ENCODE measurements around the gene EDNRA.
"Not testable (repeated sequence)": the region's sequence is repeated elsewhere in the genome, so short reads cannot be mapped to it uniquely, and the experiment has no call there.

EDNRA gene

GRCh38 chr4:147480891-147481576 lies at the start of gene EDNRA:
TSS of gene EDNRA (plus strand) at chr4:147481097. CDS start at chr4:147485682, 4,585 bp downstream.
- DNase-seq (ENCODE audit: low spot score), result no peak

- DNase-seq (ENCODE audit: low spot score), result not testable (repeated sequence)
Measured at GRCh38 chr4:147434370-147434769, 46.5 kb upstream of the EDNRA start.

GRCh38 chr4:147440442-147440841 lies 40.5 kb upstream of the EDNRA start:
- no peak for DNase-seq (ENCODE audit: low spot score)

GRCh38 chr4:147447786-147448185 lies 33.1 kb upstream of the EDNRA start:
- DNase-seq (ENCODE audit: low spot score), result no peak

GRCh38 chr4:147453561-147454141 lies 27.2 kb upstream of the EDNRA start:
- no peak for DNase-seq (ENCODE audit: low spot score)

GRCh38 chr4:147456706-147457105 lies 24.2 kb upstream of the EDNRA start:
- DNase-seq (ENCODE audit: low spot score), result no peak

GRCh38 chr4:147461161-147461560 lies 19.7 kb upstream of the EDNRA start:
- no peak for DNase-seq (ENCODE audit: low spot score)

- no peak for DNase-seq (ENCODE audit: low spot score)
Measured at GRCh38 chr4:147463065-147463464, 17.8 kb upstream of the EDNRA start.

GRCh38 chr4:147465461-147465860 lies 15.4 kb upstream of the EDNRA start:
- DNase-seq (ENCODE audit: low spot score), result no peak

- no peak for DNase-seq (ENCODE audit: low spot score)
Measured at GRCh38 chr4:147477439-147477838, 3.5 kb upstream of the EDNRA start.

- DNase-seq (ENCODE audit: low spot score), result no peak
Measured at GRCh38 chr4:147479376-147479775, 1.5 kb upstream of the EDNRA start.

GRCh38 chr4:147479786-147480185 lies 1.1 kb upstream of the EDNRA start:
- DNase-seq (ENCODE audit: low spot score), result no peak

- no peak for DNase-seq (ENCODE audit: low spot score)
Measured at GRCh38 chr4:147480502-147480890, 401 bp upstream of the EDNRA start.

GRCh38 chr4:147481577-147482109 lies 746 bp downstream of the EDNRA start:
- DNase-seq (ENCODE audit: low spot score), result no peak

- no peak for DNase-seq (ENCODE audit: low spot score)
Measured at GRCh38 chr4:147482281-147482680, 1.4 kb downstream of the EDNRA start.

- no peak for DNase-seq (ENCODE audit: low spot score)
Measured at GRCh38 chr4:147485167-147485566, 4.3 kb downstream of the EDNRA start.

- DNase-seq (ENCODE audit: low spot score), result no peak
Measured at GRCh38 chr4:147487616-147488015, 6.7 kb downstream of the EDNRA start.

GRCh38 chr4:147488556-147488955 lies 7.7 kb downstream of the EDNRA start:
- no peak for DNase-seq (ENCODE audit: low spot score)

GRCh38 chr4:147491086-147491485 lies 10.2 kb downstream of the EDNRA start:
- no peak for DNase-seq (ENCODE audit: low spot score)

GRCh38 chr4:147492306-147492705 lies 11.4 kb downstream of the EDNRA start:
- no peak for DNase-seq (ENCODE audit: low spot score)

GRCh38 chr4:147492761-147493160 lies 11.9 kb downstream of the EDNRA start:
- DNase-seq (ENCODE audit: low spot score), result no peak

- no peak for DNase-seq (ENCODE audit: low spot score)
Measured at GRCh38 chr4:147493307-147493706, 12.4 kb downstream of the EDNRA start.

GRCh38 chr4:147494301-147494700 lies 13.4 kb downstream of the EDNRA start:
- DNase-seq (ENCODE audit: low spot score), result no peak

GRCh38 chr4:147496500-147496899 lies 15.6 kb downstream of the EDNRA start:
- no peak for DNase-seq (ENCODE audit: low spot score)

Data from CD4-positive, alpha-beta T cell treated with Interleukin-6 at 100 ng/mL for 8 hours (primary cell).